Lower leg skin (tissue), 3 donors: ENCODE measurements around the gene DISC1.

Experiments used
- CTCF ChIP-seq, 3 donors: fragments of 450-650 bp; IDR thresholded peaks; one replicate each; pipeline ENCODE4 v1.5.1; 2016; ENCODE audit warnings: antibody characterized with exemption in 3 of 3, mild to moderate bottlenecking in 3 of 3, moderate library complexity in 2 of 3
- POLR2A ChIP-seq, 2 donors: fragments of 450-650 bp; IDR thresholded peaks; one replicate each; pipeline ENCODE4 v1.6.1; 2016 to 2017; ENCODE audit warnings: antibody characterized with exemption in 2 of 2, mild to moderate bottlenecking in 1 of 2, moderate library complexity in 1 of 2

DNA sequence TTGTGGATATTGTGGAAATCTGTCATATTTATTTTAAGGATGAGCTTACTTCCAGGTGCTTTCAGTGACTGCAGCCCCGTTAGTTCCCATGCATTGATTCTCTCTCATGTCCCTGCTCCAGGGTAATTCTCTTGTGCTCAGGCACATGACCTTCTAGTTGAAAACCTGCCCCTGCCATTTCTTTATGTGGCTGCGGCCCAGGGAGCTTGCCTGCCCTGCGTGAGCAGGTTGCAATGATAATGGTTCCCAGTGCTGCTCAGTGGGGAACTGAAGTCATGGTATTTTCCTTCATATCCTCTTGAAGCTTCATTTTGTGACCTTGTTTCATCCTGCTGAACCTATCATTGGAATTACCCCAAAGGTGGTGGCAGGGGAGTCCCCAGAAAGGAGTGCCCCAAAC lies 229.8 kb downstream of the DISC1 start:
- no peak for TF ChIP-seq CTCF (IDR thresholded peaks at IDR 0.05)
- no peak for TF ChIP-seq POLR2A (IDR thresholded peaks at IDR 0.05)
